ENCODE measurements around the gene DDX27.

The DDX27 gene

DNA sequence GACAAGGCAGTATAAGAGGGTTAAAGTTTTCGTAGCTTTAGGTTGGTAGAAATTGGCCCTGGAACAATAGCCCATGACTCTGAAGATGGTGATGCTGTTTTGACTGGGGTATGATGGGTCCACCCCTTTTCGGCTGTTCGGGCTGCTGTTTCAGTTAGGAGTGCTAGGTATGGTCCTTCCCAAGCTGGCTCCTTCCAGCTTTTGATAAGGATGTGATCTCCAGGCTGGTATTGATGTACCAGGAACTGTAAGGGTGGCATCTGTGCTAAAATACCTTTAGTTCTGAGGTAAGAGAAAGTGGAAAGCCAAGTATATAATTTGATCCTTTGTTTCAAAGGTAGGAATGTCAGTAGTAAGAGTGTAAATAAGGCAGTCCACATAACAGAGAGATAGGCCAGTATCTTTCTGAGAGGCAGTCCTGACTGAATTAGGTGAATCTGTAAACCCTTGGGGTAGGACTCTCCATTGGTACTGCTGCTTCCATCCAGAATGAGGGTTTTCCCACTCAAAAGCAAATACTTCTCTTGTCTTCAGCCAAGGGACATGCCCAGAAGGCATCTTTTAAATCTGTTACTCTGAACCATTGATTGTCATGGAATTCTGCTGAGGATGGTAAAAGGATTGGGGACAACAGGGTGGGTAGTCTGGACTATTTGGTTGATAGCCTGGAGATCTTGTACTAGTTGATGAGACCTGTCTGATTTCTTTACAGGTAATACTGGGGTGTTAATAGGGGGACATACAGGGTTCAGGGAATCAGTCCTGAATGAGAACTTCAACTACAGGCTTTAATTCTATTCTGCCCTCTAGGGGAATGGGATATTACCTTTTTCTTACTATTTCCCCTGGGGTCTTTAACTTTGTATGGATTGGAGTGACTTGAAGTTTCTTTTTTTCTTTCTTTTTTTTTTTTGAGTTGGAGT lies 64.7 kb downstream of the DDX27 start:
- DNase-seq (ENCODE audit: low spot score): no peak
- TF ChIP-seq, protein P1, sequence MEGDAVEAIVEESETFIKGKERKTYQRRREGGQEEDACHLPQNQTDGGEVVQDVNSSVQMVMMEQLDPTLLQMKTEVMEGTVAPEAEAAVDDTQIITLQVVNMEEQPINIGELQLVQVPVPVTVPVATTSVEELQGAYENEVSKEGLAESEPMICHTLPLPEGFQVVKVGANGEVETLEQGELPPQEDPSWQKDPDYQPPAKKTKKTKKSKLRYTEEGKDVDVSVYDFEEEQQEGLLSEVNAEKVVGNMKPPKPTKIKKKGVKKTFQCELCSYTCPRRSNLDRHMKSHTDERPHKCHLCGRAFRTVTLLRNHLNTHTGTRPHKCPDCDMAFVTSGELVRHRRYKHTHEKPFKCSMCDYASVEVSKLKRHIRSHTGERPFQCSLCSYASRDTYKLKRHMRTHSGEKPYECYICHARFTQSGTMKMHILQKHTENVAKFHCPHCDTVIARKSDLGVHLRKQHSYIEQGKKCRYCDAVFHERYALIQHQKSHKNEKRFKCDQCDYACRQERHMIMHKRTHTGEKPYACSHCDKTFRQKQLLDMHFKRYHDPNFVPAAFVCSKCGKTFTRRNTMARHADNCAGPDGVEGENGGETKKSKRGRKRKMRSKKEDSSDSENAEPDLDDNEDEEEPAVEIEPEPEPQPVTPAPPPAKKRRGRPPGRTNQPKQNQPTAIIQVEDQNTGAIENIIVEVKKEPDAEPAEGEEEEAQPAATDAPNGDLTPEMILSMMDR (IDR thresholded peaks at IDR 0.05; ENCODE audit: extremely low read depth, missing control alignments): no peak

DNA sequence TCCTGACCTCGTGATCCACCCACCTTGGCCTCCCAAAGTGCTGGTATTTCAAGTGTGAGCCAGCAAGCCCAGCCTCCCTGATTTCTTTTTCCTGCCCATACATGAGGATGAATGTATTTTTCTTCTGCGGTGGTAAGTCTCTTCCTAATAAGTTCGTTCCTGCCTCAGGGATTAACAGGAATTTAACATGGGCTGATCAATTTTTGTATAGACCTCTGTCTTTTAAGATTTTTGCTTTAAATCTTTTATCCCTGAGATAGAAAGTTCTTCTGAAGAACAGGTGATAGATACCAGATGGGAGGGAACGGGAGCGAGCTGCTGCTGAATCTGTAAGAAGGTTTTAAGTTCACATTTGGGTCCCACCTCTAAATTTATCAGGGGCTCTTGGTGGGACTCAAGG lies 65.6 kb downstream of the DDX27 start:
- no peak for DNase-seq (ENCODE audit: low spot score)
- TF ChIP-seq, protein P1 (IDR thresholded peaks at IDR 0.05; ENCODE audit: extremely low read depth, missing control alignments): no peak

DNA sequence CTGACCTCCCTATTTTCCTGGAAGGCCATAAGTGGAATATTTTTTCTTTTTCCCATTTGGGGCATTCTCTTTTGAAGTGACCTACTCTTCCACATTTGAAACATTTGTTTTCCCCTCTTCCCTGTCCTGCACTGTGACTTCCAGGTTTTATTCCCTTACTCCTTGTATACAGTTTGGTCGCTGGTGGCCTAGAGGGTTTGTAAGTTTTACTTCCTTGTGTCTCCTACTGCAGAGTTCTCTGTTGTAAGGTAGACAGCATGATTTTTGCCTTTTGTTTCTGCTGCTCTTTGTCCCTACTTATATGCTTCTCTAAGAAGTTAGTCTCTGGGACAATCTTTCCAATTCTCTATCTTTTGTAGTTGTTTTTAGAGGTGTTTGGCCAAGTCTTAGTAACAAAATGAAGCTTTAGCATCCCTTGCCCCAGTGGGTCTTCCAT lies 66.0 kb downstream of the DDX27 start:
- TF ChIP-seq, protein P1 (IDR thresholded peaks at IDR 0.05; ENCODE audit: extremely low read depth, missing control alignments): no peak
- DNase-seq (ENCODE audit: low spot score): no peak

DNA sequence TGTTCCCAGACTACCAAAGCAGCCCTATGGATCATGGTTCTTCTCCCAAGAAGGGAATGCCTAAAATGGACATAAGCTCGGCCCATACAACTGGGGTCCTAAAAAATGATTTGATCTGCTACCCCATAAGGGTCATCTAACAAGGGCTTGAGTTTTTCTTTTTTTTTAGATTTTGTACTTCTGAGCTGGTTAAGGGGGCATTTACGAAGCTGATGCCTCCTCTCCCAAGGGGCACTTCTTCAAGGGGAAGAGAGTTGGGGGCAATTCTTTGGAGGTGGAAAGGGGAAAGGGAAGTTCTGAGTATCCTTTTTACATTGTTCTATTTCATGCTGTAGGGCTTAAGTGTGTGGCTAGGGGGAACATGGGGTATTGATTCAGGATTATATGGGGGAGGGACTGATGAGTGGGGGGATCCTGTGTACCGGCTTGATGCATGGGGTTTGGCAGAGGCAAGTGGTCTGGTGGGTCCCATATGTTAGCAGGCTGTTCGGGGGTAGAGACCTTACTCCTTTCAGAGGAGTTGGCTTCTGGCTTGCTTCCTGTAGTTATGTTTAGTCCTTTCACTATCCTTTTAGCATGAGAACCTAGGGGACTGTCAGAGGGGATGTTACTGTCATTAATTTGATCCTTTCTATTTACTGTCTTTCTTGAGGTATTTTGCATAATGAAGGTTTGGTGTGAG lies 66.7 kb downstream of the DDX27 start:
- no peak for DNase-seq (ENCODE audit: low spot score)
- TF ChIP-seq, protein P1 (IDR thresholded peaks at IDR 0.05; ENCODE audit: extremely low read depth, missing control alignments): no peak

DNA sequence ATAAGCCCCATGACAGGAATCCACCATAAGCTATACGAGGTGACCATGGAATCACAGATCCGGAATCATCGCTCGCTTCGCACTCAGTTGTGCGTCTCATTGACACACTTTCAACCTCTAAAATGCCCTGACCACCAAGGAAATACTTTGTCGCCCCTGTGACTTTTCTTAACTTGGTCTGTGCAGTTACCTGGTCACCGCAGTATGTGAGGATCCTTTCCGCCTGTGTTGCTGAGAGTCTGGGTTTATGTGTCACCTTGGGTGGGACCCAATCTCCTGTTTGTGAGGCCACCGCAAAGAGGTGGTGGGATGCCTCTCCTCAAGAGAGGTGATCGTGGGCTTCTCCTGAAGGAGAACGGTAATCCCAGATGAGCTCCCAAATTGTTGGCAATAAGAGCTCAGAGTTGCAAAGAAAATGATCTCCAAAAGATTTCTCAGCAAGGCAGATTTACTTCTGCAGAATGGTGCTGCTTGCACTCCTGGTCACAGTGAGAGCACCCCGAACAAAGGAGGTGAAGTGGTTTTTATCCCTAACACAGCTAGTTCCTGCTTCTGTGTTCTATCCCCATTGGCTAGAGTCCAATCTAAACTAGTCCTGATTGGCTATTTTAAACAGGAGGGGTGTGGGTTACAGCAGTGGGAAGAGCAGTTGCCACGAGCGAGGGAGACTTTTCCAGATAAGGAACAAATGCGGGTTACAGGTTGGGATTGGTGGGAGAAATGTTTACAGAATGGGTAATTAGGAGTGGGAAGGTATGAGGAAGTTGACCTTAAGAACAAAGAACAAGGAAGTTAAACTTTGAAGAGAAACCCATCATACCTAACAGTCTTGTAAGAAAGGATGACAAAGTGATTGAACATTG lies 67.7 kb downstream of the DDX27 start:
- no peak for DNase-seq (ENCODE audit: low spot score)
- TF ChIP-seq, protein P1 (IDR thresholded peaks at IDR 0.05; ENCODE audit: extremely low read depth, missing control alignments): no peak

DNA sequence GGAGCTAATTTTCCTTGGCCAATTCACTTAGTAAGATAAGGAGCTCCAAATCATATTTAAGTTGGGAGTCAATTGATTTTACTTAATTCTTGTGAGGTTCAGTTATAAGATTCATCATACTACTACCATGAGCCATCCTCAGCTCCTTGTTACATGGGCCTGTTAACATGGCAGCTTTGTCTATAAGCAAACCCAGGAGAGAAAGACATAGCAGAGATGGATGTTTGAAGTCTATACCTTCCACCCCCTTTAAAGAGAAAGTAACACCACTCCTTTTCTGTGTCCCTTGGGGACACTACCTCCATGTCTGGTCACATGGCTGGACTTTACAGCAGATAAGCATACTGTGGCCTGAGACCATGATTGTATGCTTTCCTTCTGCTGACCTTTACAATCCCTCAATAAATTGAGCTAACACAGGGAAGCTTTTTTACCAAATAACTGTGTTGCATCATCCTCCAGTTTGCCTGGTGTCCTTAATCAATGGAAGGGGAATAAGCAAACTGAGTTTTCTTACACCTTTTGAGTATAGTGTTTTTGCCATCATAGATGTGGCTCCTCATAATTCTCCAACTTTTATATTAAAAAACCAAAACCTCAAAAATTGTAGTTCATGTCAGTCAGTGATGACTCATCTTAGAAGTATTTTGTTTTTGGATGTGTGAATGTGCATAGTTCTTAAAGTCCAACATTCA lies 68.5 kb downstream of the DDX27 start:
- no peak for DNase-seq (ENCODE audit: low spot score)
- TF ChIP-seq, protein P1 (IDR thresholded peaks at IDR 0.05; ENCODE audit: extremely low read depth, missing control alignments): no peak

Data from GM20000 (cell line).